Uterus (tissue), 2 donors: ENCODE data around the gene METTL25.

Source experiments
- POLR2A ChIP-seq, 2 donors: fragments of 450-650 bp; IDR thresholded peaks; one replicate each; pipeline ENCODE4 v1.6.1; 2016; ENCODE audit warnings: antibody characterized with exemption in 2 of 2, mild to moderate bottlenecking in 1 of 2, moderate library complexity in 1 of 2
- TF ChIP-seq, protein P1 (sequence below), 4 experiments: fragments of 200-600 bp in 2 of 4; fragments of 450-650 bp in 2 of 4; sonication (generic) in 2 of 4; IDR thresholded peaks; one replicate each; pipeline ENCODE4 v1.5.1; 2016 to 2019; ENCODE audit warnings: antibody characterized with exemption in 4 of 4, mild to moderate bottlenecking in 2 of 4, moderate library complexity in 1 of 4

GRCh38 chr12:82408844-82409243, 50.5 kb downstream of the METTL25 start:
- TF ChIP-seq, protein P1, sequence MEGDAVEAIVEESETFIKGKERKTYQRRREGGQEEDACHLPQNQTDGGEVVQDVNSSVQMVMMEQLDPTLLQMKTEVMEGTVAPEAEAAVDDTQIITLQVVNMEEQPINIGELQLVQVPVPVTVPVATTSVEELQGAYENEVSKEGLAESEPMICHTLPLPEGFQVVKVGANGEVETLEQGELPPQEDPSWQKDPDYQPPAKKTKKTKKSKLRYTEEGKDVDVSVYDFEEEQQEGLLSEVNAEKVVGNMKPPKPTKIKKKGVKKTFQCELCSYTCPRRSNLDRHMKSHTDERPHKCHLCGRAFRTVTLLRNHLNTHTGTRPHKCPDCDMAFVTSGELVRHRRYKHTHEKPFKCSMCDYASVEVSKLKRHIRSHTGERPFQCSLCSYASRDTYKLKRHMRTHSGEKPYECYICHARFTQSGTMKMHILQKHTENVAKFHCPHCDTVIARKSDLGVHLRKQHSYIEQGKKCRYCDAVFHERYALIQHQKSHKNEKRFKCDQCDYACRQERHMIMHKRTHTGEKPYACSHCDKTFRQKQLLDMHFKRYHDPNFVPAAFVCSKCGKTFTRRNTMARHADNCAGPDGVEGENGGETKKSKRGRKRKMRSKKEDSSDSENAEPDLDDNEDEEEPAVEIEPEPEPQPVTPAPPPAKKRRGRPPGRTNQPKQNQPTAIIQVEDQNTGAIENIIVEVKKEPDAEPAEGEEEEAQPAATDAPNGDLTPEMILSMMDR (IDR thresholded peaks at IDR 0.05) = no peak
- TF ChIP-seq POLR2A (IDR thresholded peaks at IDR 0.05) = no peak
